SK-N-MC (cell line): ENCODE measurements around the gene ITSN1.

Source experiments
- DNase-seq: peaks from one replicate; pipeline ENCODE4 v3.0.0-alpha.2; 2011; ENCODE audit warnings: low read depth, low spot score
- H3K27ac ChIP-seq: fragments of 200-600 bp; sonication (generic); 2 replicates; pipeline ENCODE4 v1.5.1; 2016; ENCODE audit warnings: mixed run types
- H3K36me3 ChIP-seq: fragments of 200-600 bp; sonication (generic); 2 replicates; pipeline ENCODE4 v1.6.1; 2017; ENCODE audit warnings: antibody characterized with exemption, low read length, mixed read lengths; ENCODE audit not compliant: insufficient read depth
- H3K4me3 ChIP-seq: fragments of 200-600 bp; sonication (generic); 2 replicates; pipeline ENCODE4 v1.5.1; 2016
- H3K9ac ChIP-seq: fragments of 200-600 bp; sonication (generic); 2 replicates; pipeline ENCODE4 v1.8.0; 2017; ENCODE audit warnings: mixed run types, mixed read lengths; ENCODE audit not compliant: insufficient read length
- H3K9me3 ChIP-seq: fragments of 200-600 bp; sonication (generic); 2 replicates; pipeline ENCODE4 v1.6.1; 2017; ENCODE audit warnings: low read depth, mild to moderate bottlenecking, antibody characterized with exemption, low read length, moderate library complexity, mixed read lengths
- EZH2 ChIP-seq: fragments of 200-600 bp; sonication (generic); IDR thresholded peaks from one replicate; pipeline ENCODE4 v1.6.1; 2017; ENCODE audit warnings: antibody characterized with exemption
- FOXP2 ChIP-seq: optimal IDR thresholded peaks from 2 replicates; pipeline ENCODE3; 2011; ENCODE audit warnings: mild to moderate bottlenecking, moderate library complexity; ENCODE audit not compliant: insufficient read depth; ENCODE audit errors: extremely low read length, control extremely low read depth
- POLR2AphosphoS5 ChIP-seq: IDR thresholded peaks from 2 replicates; pipeline ENCODE4 v1.6.1; 2012; ENCODE audit warnings: mild to moderate bottlenecking, low read depth, low read length, borderline replicate concordance

Gene ITSN1

GRCh38 chr21:33767960-33768359 lies 125.7 kb downstream of the ITSN1 start:
- Histone ChIP-seq H3K9ac (no peak overlapping the region), H3K4me3 (no peak overlapping the region), H3K27ac (no peak overlapping the region), H3K36me3 (peaks cover 28% of the 10 kb centered on the region), H3K9me3 (no peaks in the 10 kb centered on the region)
- TF ChIP-seq POLR2AphosphoS5 = no peak
- no peak for TF ChIP-seq EZH2
- no peak for TF ChIP-seq FOXP2
- DNase-seq = no peak

GRCh38 chr21:33769057-33769456 lies 126.8 kb downstream of the ITSN1 start:
- Histone ChIP-seq H3K4me3 (no peak overlapping the region), H3K9ac (no peak overlapping the region), H3K36me3 (peaks cover 28% of the 10 kb centered on the region), H3K9me3 (no peaks in the 10 kb centered on the region), H3K27ac (peak overlapping the region; percentile 3; the same call in 1 of the 2 replicates)
- TF ChIP-seq FOXP2 (no peak), EZH2 (no peak), POLR2AphosphoS5 (no peak)
- no peak for DNase-seq

GRCh38 chr21:33770542-33770941 lies 128.2 kb downstream of the ITSN1 start:
- no peak overlapping the region for H3K27ac ChIP-seq
- H3K9me3 ChIP-seq = no peaks in the 10 kb centered on the region
- H3K9ac ChIP-seq = no peak overlapping the region
- no peak overlapping the region for H3K4me3 ChIP-seq
- TF ChIP-seq POLR2AphosphoS5 = no peak
- no peak for TF ChIP-seq EZH2
- no peak for TF ChIP-seq FOXP2
- H3K36me3 ChIP-seq = peaks cover 39% of the 10 kb centered on the region
- DNase-seq = no peak

- Histone ChIP-seq H3K36me3 (peaks cover 38% of the 10 kb centered on the region), H3K9me3 (no peaks in the 10 kb centered on the region), H3K4me3 (no peak overlapping the region), H3K9ac (no peak overlapping the region), H3K27ac (no peak overlapping the region)
- no peak for DNase-seq
- TF ChIP-seq POLR2AphosphoS5 (no peak), EZH2 (no peak), FOXP2 (no peak)
Measured at GRCh38 chr21:33771976-33772375, 129.7 kb downstream of the ITSN1 start.

GRCh38 chr21:33774551-33774950 lies 132.2 kb downstream of the ITSN1 start:
- Histone ChIP-seq H3K36me3 (peaks cover 52% of the 10 kb centered on the region), H3K4me3 (no peak overlapping the region), H3K27ac (no peak overlapping the region), H3K9me3 (no peaks in the 10 kb centered on the region; the same call in 1 of the 2 replicates), H3K9ac (no peak overlapping the region)
- no peak for TF ChIP-seq EZH2
- TF ChIP-seq FOXP2 = no peak
- TF ChIP-seq POLR2AphosphoS5 = no peak
- DNase-seq = no peak

- Histone ChIP-seq H3K36me3 (peaks cover 57% of the 10 kb centered on the region), H3K4me3 (no peak overlapping the region), H3K27ac (no peak overlapping the region), H3K9me3 (no peaks in the 10 kb centered on the region; the same call in 1 of the 2 replicates), H3K9ac (no peak overlapping the region)
- DNase-seq = no peak
- TF ChIP-seq FOXP2 (no peak), POLR2AphosphoS5 (no peak), EZH2 (no peak)
Measured at GRCh38 chr21:33775100-33775828, 133.0 kb downstream of the ITSN1 start.

GRCh38 chr21:33780631-33781030 lies 138.3 kb downstream of the ITSN1 start:
- Histone ChIP-seq H3K36me3 (peaks cover 31% of the 10 kb centered on the region), H3K4me3 (no peak overlapping the region), H3K9me3 (no peaks in the 10 kb centered on the region; the same call in 1 of the 2 replicates), H3K9ac (no peak overlapping the region), H3K27ac (peak overlapping the region; percentile 51)
- TF ChIP-seq POLR2AphosphoS5 (no peak), FOXP2 (no peak), EZH2 (no peak)
- no peak for DNase-seq

- TF ChIP-seq FOXP2 (no peak), EZH2 (no peak), POLR2AphosphoS5 (no peak)
- Histone ChIP-seq H3K9ac (no peak overlapping the region), H3K27ac (peak overlapping the region; percentile 51), H3K4me3 (no peak overlapping the region), H3K9me3 (no peaks in the 10 kb centered on the region; the same call in 1 of the 2 replicates), H3K36me3 (peaks cover 27% of the 10 kb centered on the region)
- DNase-seq = no peak
Measured at GRCh38 chr21:33781121-33781520, 138.8 kb downstream of the ITSN1 start.
